PC-9 (cell line): ENCODE results near the gene CNIH2. TPM values are rescaled to one million over a fixed set of nuclear protein-coding genes. Genes with fewer than 3 reads are reported as not detected.

ENCODE experiments used
- BruUV-seq: library from RNA; stranded (reverse); fragments of 400-500 nt; replicated peaks from 2 replicates; lab custom pipeline; 2021; lab: Mats Ljungman, UMichigan
- CTCF ChIA-PET: fragments of 300-600 bp; sonication (Branson Sonifier 250); formaldehyde crosslinking; loops from one replicate; lab custom pipeline; 2022; ENCODE audit warnings: antibody characterized with exemption; lab: Charles Lee
- POLR2A ChIA-PET: fragments of 300-600 bp; sonication (Branson Sonifier 250); formaldehyde crosslinking; loops from one replicate; lab custom pipeline; 2022; ENCODE audit warnings: antibody characterized with exemption; ENCODE audit not compliant: unreplicated experiment; lab: Charles Lee
- DNase-seq, 2 experiments: peaks; one replicate each; pipeline versions ENCODE4 v3.0.0 to v3.0.0-alpha.2; 2015 to 2022; ENCODE audit warnings: mixed read lengths in 1 of 2
- H2AFZ ChIP-seq: fragments of 200-600 bp; sonication (generic); 2 replicates; pipeline ENCODE4 v1.8.1; 2017; ENCODE audit warnings: antibody characterized with exemption
- H3F3A ChIP-seq: fragments of 200-600 bp; sonication (generic); 2 replicates; pipeline ENCODE4 v1.8.1; 2017; ENCODE audit warnings: antibody characterized with exemption, mild to moderate bottlenecking, low read depth; ENCODE audit not compliant: insufficient read depth
- H3K27ac ChIP-seq: fragments of 200-600 bp; sonication (generic); 2 replicates; pipeline ENCODE4 v1.6.1; 2016; ENCODE audit warnings: mixed run types
- H3K27me3 ChIP-seq: fragments of 200-600 bp; sonication (generic); 2 replicates; pipeline ENCODE4 v1.6.1; 2016; ENCODE audit warnings: low read depth, mixed run types; ENCODE audit not compliant: insufficient read depth
- H3K36me3 ChIP-seq: fragments of 200-600 bp; sonication (generic); 2 replicates; pipeline ENCODE4 v1.6.1; 2016; ENCODE audit warnings: low read depth, mixed run types
- H3K4me1 ChIP-seq: fragments of 200-600 bp; sonication (generic); replicated peaks from 2 replicates; pipeline ENCODE4 v1.6.1; 2016; ENCODE audit warnings: mixed run types; ENCODE audit not compliant: insufficient read depth
- H3K4me2 ChIP-seq: fragments of 200-600 bp; sonication (generic); 2 replicates; pipeline ENCODE4 v1.6.1; 2017; ENCODE audit warnings: mixed run types
- H3K4me3 ChIP-seq: fragments of 200-600 bp; sonication (generic); 2 replicates; pipeline ENCODE4 v1.6.1; 2016; ENCODE audit warnings: mixed run types
- H3K79me2 ChIP-seq: fragments of 200-600 bp; sonication (generic); 2 replicates; pipeline ENCODE4 v1.6.1; 2017; ENCODE audit warnings: low read depth, mixed run types
- H3K9me2 ChIP-seq: fragments of 200-600 bp; sonication (generic); 2 replicates; pipeline ENCODE4 v1.8.1; 2017; ENCODE audit warnings: mild to moderate bottlenecking; ENCODE audit not compliant: insufficient read depth
- H3K9me3 ChIP-seq: fragments of 200-600 bp; sonication (generic); 2 replicates; pipeline ENCODE4 v1.8.1; 2016; ENCODE audit warnings: low read depth; ENCODE audit not compliant: insufficient read depth
- H4K20me1 ChIP-seq: fragments of 200-600 bp; sonication (generic); 2 replicates; pipeline ENCODE4 v1.8.1; 2017; ENCODE audit not compliant: insufficient read depth
- EZH2 ChIP-seq: fragments of 200-600 bp; sonication (generic); IDR thresholded peaks from 2 replicates; pipeline ENCODE4 v1.8.0; 2017; ENCODE audit warnings: antibody characterized with exemption, low read depth
- intact Hi-C: fragments of 100-400 bp; cut with micrococcal nuclease; formaldehyde crosslinking; loops from one replicate; pipeline ENCODE4 v1.10.0; 2022; ENCODE audit not compliant: unreplicated experiment
- total RNA-seq: library from RNA; stranded (reverse); gene quantifications from 2 replicates; pipeline ENCODE4 v1.2.3, GENCODE V29; 2021
- TF ChIP-seq, protein P1 (sequence below): fragments of 200-600 bp; sonication (generic); conservative IDR thresholded peaks from 2 replicates; pipeline ENCODE4 v1.6.1; 2017; ENCODE audit warnings: mixed run types, antibody characterized with exemption, mild to moderate bottlenecking, moderate library complexity

CNIH2 gene
- total RNA-seq, 1 experiment from 2014 or later: 6.8 TPM

DNA sequence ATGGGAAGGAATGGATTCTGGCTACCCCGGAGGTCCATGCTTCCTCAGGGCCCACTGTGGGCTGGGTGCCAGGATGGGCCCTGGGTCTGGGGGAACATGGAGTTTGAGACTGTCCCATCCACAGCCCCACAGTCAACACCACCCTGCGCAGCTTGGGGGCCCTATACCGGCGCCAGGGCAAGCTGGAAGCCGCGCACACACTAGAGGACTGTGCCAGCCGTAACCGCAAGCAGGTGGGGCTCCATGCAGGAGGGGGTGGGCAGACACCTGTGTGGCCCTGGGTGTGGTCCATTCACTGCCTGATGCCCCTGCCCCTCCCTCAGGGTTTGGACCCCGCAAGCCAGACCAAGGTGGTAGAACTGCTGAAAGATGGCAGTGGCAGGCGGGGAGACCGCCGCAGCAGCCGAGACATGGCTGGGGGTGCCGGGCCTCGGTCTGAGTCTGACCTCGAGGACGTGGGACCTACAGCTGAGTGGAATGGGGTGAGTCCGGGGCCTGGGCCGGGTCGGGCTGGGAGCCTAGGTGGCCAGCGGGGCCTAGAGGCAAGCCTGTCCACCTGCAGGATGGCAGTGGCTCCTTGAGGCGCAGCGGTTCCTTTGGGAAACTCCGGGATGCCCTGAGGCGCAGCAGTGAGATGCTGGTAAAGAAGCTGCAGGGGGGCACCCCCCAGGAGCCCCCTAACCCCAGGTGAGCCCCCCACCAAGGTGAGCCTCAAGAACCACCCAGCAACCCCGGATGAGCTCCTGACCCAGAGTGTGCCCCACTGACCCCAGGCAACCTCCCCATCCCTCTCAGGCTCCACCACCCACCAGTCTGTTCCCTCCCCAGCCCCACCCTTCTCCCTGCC, 12.2 kb upstream of the CNIH2 start:
- H3K4me2 ChIP-seq: no peak overlapping the region
- ChIA-PET POLR2A (no interaction called here), CTCF (no interaction called here)
- H3F3A ChIP-seq: peaks cover 24% of the 10 kb centered on the region; the same call in 1 of the 2 replicates
- H3K4me1 ChIP-seq: peaks cover 8% of the 10 kb centered on the region
- intact Hi-C loops: loop anchor here (5.0 kb wide), 1 partner anchor 253 kb away; the partner anchor contains the start of gene CST6
- no peak overlapping the region for H3K4me3 ChIP-seq
- H3K36me3 ChIP-seq: peaks cover 2% of the 10 kb centered on the region; the same call in 1 of the 2 replicates
- H3K27me3 ChIP-seq: no peaks in the 10 kb centered on the region
- no peaks in the 10 kb centered on the region for H3K9me3 ChIP-seq
- no peak for DNase-seq
- TF ChIP-seq, protein P1, sequence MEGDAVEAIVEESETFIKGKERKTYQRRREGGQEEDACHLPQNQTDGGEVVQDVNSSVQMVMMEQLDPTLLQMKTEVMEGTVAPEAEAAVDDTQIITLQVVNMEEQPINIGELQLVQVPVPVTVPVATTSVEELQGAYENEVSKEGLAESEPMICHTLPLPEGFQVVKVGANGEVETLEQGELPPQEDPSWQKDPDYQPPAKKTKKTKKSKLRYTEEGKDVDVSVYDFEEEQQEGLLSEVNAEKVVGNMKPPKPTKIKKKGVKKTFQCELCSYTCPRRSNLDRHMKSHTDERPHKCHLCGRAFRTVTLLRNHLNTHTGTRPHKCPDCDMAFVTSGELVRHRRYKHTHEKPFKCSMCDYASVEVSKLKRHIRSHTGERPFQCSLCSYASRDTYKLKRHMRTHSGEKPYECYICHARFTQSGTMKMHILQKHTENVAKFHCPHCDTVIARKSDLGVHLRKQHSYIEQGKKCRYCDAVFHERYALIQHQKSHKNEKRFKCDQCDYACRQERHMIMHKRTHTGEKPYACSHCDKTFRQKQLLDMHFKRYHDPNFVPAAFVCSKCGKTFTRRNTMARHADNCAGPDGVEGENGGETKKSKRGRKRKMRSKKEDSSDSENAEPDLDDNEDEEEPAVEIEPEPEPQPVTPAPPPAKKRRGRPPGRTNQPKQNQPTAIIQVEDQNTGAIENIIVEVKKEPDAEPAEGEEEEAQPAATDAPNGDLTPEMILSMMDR: no peak
- TF ChIP-seq EZH2: no peak
- H2AFZ ChIP-seq: no peak overlapping the region
- peaks cover 21% of the 10 kb centered on the region for H3K79me2 ChIP-seq
- peaks cover 18% of the 10 kb centered on the region for H4K20me1 ChIP-seq
- BruUV-seq: no TSS peak
- no peak overlapping the region for H3K27ac ChIP-seq
- no peaks in the 10 kb centered on the region for H3K9me2 ChIP-seq

DNA sequence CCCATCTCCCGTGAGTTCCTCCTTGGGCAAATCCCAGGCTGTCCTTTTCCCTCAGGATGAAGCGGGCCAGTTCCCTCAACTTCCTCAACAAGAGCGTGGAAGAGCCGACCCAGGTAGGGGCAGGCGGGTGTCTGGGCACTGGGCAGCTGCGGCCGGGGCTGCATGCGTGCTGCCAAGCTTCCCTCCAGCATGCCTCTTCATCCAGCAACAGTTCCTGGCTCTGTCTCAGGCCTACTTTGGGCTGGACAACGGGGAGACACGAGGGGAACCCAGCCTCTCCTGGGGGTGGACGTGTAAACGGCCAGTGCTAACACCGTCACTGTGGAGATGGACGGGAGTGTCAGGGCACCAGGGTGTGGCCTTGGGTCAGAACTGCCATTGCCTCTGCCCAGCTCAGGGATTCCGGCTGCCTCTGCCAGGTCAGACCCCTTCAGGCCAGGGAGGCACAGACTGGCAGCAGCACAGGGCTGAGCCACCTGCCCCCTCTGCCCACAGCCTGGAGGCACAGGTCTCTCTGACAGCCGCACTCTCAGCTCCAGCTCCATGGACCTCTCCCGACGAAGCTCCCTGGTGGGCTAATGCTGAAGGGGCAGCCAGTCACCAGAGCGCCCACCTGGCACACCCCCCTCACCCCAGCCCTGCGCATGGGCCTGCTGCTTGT, 11.5 kb upstream of the CNIH2 start:
- Histone ChIP-seq H3K4me1 (peaks cover 8% of the 10 kb centered on the region), H3K27me3 (no peaks in the 10 kb centered on the region), H3K9me3 (no peaks in the 10 kb centered on the region), H2AFZ (no peak overlapping the region), H3K9me2 (no peaks in the 10 kb centered on the region), H4K20me1 (peaks cover 25% of the 10 kb centered on the region), H3K27ac (no peak overlapping the region), H3K4me3 (no peak overlapping the region), H3F3A (peaks cover 24% of the 10 kb centered on the region; the same call in 1 of the 2 replicates), H3K79me2 (peaks cover 28% of the 10 kb centered on the region), H3K36me3 (peaks cover 5% of the 10 kb centered on the region; the same call in 1 of the 2 replicates), H3K4me2 (no peak overlapping the region)
- ChIA-PET CTCF (no interaction called here), POLR2A (no interaction called here)
- no TSS peak for BruUV-seq
- TF ChIP-seq EZH2: no peak
- TF ChIP-seq, protein P1: no peak
- DNase-seq: no peak
- intact Hi-C loops: loop anchor here (5.0 kb wide), 1 partner anchor 254 kb away; the partner anchor contains the start of gene CST6

DNA sequence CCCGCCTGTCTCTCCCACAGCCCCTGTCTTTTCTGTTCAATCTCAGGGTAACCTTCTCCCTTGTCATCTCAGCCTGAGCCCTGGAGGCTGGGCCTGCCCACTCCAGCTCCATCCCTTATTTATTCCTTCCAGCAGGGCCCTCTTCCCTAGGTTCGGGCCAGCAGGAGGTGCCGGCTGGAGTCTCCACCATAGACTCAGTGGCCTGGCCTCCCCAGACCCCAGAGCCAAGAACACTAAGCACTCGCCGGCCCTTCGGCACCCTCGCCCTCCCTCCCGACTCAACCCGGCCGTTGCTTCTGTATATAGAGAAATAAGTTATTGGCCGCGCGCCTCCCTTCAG, 11.0 kb upstream of the CNIH2 start:
- H3K4me1 ChIP-seq: peaks cover 8% of the 10 kb centered on the region
- TF ChIP-seq, protein P1: no peak
- TF ChIP-seq EZH2: no peak
- ChIA-PET CTCF (interaction anchor here (0.5 kb wide), 1 partner anchor 19 kb away, joined by 3 read pairs; no protein-coding TSS in a partner anchor), POLR2A (interaction anchor here (0.6 kb wide), 1 partner anchor 60 kb away, joined by 6 read pairs; no protein-coding TSS in a partner anchor)
- BruUV-seq: no TSS peak
- peaks cover 32% of the 10 kb centered on the region for H3K79me2 ChIP-seq
- no peak overlapping the region for H3K27ac ChIP-seq
- H4K20me1 ChIP-seq: peaks cover 30% of the 10 kb centered on the region
- no peaks in the 10 kb centered on the region for H3K9me2 ChIP-seq
- H2AFZ ChIP-seq: no peak overlapping the region
- intact Hi-C loops: loop anchor here (5.0 kb wide), 1 partner anchor 255 kb away; the partner anchor contains the start of gene CST6
- peak overlapping the region; percentile 95; the same call in 1 of the 2 replicates for H3K4me3 ChIP-seq
- no peak for DNase-seq
- peak overlapping the region; percentile 99 for H3K4me2 ChIP-seq
- H3K36me3 ChIP-seq: peaks cover 10% of the 10 kb centered on the region; the same call in 1 of the 2 replicates
- H3K27me3 ChIP-seq: no peaks in the 10 kb centered on the region
- H3F3A ChIP-seq: peaks cover 24% of the 10 kb centered on the region; the same call in 1 of the 2 replicates
- no peaks in the 10 kb centered on the region for H3K9me3 ChIP-seq
